Neuron (in vitro differentiated cells): ENCODE data around the gene ATG9B.
A peak's percentile ranks its signal among the peaks of the same experiment; 100 is the strongest.

Experiments
- H2AFZ ChIP-seq: one replicate; pipeline ENCODE4 v1.6.1; 2013; ENCODE audit warnings: low read depth, mild to moderate bottlenecking, inconsistent platforms, low read length, moderate library complexity
- H3K27me3 ChIP-seq: one replicate; pipeline ENCODE4 v1.6.1; 2013; ENCODE audit warnings: low read length; ENCODE audit not compliant: insufficient read depth
- H3K36me3 ChIP-seq: one replicate; pipeline ENCODE4 v1.6.1; 2013; ENCODE audit warnings: low read length; ENCODE audit not compliant: insufficient read depth
- H3K4me1 ChIP-seq: one replicate; pipeline ENCODE4 v1.6.1; 2013; ENCODE audit warnings: low read length; ENCODE audit not compliant: insufficient read depth
- H3K4me3 ChIP-seq: 2 replicates; pipeline ENCODE4 v1.5.1; 2013; ENCODE audit warnings: mild to moderate bottlenecking, low read length, moderate library complexity
- H3K9me3 ChIP-seq: one replicate; pipeline ENCODE4 v1.6.1; 2013; ENCODE audit warnings: low read length

ATG9B gene

GRCh38 chr7:150978126-150978789 is 46.0 kb downstream of the ATG9B start, which contains the start of gene KCNH2:
Gene KCNH2, minus strand, starts transcription at chr7:150978321. Its CDS starts 408 bp downstream, at chr7:150977913.
- Histone ChIP-seq H2AFZ (peak within 1 kb of the TSS; percentile 19), H3K4me3 (peak within 1 kb of the TSS; percentile 66), H3K36me3 (no peaks in the 10 kb centered on the region), H3K27me3 (peaks cover 20% of the 10 kb centered on the region), H3K4me1 (peaks cover 35% of the 10 kb centered on the region), H3K9me3 (no peaks in the 10 kb centered on the region)

- H3K4me3 ChIP-seq = peak overlapping the region; percentile 66
- H3K27me3 ChIP-seq = peaks cover 13% of the 10 kb centered on the region
- no peak overlapping the region for H2AFZ ChIP-seq
- peaks cover 37% of the 10 kb centered on the region for H3K4me1 ChIP-seq
- no peaks in the 10 kb centered on the region for H3K36me3 ChIP-seq
- no peaks in the 10 kb centered on the region for H3K9me3 ChIP-seq
These were observed 46.7 kb downstream of the ATG9B start for GRCh38 chr7:150977382-150978125.

GRCh38 chr7:150976529-150977381 is 47.5 kb downstream of the ATG9B start:
- Histone ChIP-seq H3K9me3 (no peaks in the 10 kb centered on the region), H3K4me3 (peak overlapping the region; percentile 66), H3K4me1 (peaks cover 43% of the 10 kb centered on the region), H2AFZ (no peak overlapping the region), H3K36me3 (no peaks in the 10 kb centered on the region), H3K27me3 (peaks cover 10% of the 10 kb centered on the region)

GRCh38 chr7:150975536-150976319 is 48.6 kb downstream of the ATG9B start:
- peaks cover 53% of the 10 kb centered on the region for H3K4me1 ChIP-seq
- peak overlapping the region; percentile 39 for H3K4me3 ChIP-seq
- H2AFZ ChIP-seq = no peak overlapping the region
- H3K9me3 ChIP-seq = no peaks in the 10 kb centered on the region
- peaks cover 3% of the 10 kb centered on the region for H3K27me3 ChIP-seq
- H3K36me3 ChIP-seq = no peaks in the 10 kb centered on the region

GRCh38 chr7:150974468-150975391 is 49.6 kb downstream of the ATG9B start:
- H3K27me3 ChIP-seq = no peaks in the 10 kb centered on the region
- no peaks in the 10 kb centered on the region for H3K36me3 ChIP-seq
- peak overlapping the region; percentile 39 for H3K4me3 ChIP-seq
- H3K9me3 ChIP-seq = no peaks in the 10 kb centered on the region
- peaks cover 51% of the 10 kb centered on the region for H3K4me1 ChIP-seq
- no peak overlapping the region for H2AFZ ChIP-seq

GRCh38 chr7:150973571-150974451 is 50.5 kb downstream of the ATG9B start:
- H3K4me1 ChIP-seq = peaks cover 47% of the 10 kb centered on the region
- no peak overlapping the region for H2AFZ ChIP-seq
- no peak overlapping the region for H3K4me3 ChIP-seq
- no peaks in the 10 kb centered on the region for H3K9me3 ChIP-seq
- no peaks in the 10 kb centered on the region for H3K27me3 ChIP-seq
- H3K36me3 ChIP-seq = no peaks in the 10 kb centered on the region

GRCh38 chr7:150972741-150973140 is 51.6 kb downstream of the ATG9B start:
- H3K36me3 ChIP-seq = no peaks in the 10 kb centered on the region
- peaks cover 47% of the 10 kb centered on the region for H3K4me1 ChIP-seq
- no peaks in the 10 kb centered on the region for H3K27me3 ChIP-seq
- no peak overlapping the region for H2AFZ ChIP-seq
- no peak overlapping the region for H3K4me3 ChIP-seq
- no peaks in the 10 kb centered on the region for H3K9me3 ChIP-seq

- Histone ChIP-seq H3K9me3 (no peaks in the 10 kb centered on the region), H3K27me3 (no peaks in the 10 kb centered on the region), H3K36me3 (no peaks in the 10 kb centered on the region), H2AFZ (no peak overlapping the region), H3K4me3 (no peak overlapping the region), H3K4me1 (peaks cover 43% of the 10 kb centered on the region)
These were observed 52.2 kb downstream of the ATG9B start for GRCh38 chr7:150972023-150972468.

- no peaks in the 10 kb centered on the region for H3K27me3 ChIP-seq
- no peaks in the 10 kb centered on the region for H3K36me3 ChIP-seq
- H3K4me1 ChIP-seq = peaks cover 37% of the 10 kb centered on the region
- H2AFZ ChIP-seq = no peak overlapping the region
- no peaks in the 10 kb centered on the region for H3K9me3 ChIP-seq
- no peak overlapping the region for H3K4me3 ChIP-seq
These were observed 52.9 kb downstream of the ATG9B start for GRCh38 chr7:150971242-150972022.

GRCh38 chr7:150970424-150970823 is 53.9 kb downstream of the ATG9B start:
- Histone ChIP-seq H3K9me3 (no peaks in the 10 kb centered on the region), H2AFZ (no peak overlapping the region), H3K27me3 (no peaks in the 10 kb centered on the region), H3K4me1 (peaks cover 27% of the 10 kb centered on the region), H3K4me3 (no peak overlapping the region), H3K36me3 (no peaks in the 10 kb centered on the region)
